A549 treated with GW870086 at 1 μM for 4 hours (cell line): ENCODE results near the gene TSPO2. TPM values are rescaled to one million over a fixed set of nuclear protein-coding genes. Genes with fewer than 3 reads are reported as not detected.

ENCODE experiments used
- total RNA-seq: library from RNA; stranded (reverse); fragments of 200-300 nt; extraction: Qiagen RNA extraction; gene quantifications from 5 replicates; pipeline ENCODE4 v1.2.3, GENCODE V29; 2022; ENCODE audit warnings: low read depth

TSPO2 gene, protein sequence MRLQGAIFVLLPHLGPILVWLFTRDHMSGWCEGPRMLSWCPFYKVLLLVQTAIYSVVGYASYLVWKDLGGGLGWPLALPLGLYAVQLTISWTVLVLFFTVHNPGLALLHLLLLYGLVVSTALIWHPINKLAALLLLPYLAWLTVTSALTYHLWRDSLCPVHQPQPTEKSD
- not detected in 5 replicates for total RNA-seq

DNA sequence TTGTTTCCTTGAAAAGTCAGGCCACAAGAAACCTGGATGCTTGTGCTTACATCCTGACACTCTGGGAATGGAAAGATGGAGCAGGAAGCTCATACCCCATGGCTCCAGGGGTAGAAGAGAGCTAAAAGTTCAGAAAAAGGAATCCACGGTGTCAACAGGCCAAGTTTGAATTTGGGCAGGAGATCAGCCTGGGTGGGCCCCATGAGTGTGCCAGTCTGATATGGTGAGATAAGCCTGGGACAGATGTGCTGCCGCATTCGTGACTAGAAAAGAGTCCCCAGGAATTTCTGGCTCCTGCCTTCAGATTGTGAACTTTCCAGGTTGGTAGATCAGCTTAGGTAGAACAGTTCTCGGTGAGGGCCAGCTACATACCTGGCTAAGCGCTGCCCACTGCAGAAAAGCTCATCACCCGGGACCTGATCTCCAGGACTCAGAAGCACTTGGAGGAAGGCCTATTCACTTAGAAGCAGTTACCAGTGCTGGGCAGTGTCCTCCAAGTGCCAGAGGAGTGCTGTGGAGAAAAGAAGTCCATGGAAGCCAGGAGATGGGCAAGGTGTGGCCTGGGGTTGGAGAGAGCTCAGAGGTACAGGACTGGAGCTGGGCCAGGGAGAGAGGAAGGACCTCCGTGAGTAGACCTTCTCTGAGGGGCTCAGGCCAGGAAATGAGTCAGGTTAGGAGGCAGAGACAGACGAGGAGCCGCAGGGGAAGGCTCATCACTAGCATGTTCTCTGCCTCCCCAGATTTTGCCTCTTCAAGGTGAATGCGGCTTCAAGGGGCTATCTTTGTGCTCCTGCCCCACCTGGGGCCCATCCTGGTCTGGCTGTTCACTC lies at the start of gene TSPO2:
Gene TSPO2 (plus strand): TSS at position 242 of the 830 bp plus-strand sequence. CDS start 519 bp downstream, at position 761.

GRCh38 chr6:41039060-41039998 lies 2.9 kb upstream of the TSPO2 start, which contains the start of gene UNC5CL:
TSS of gene UNC5CL (minus strand) at chr6:41039221. CDS start at chr6:41035074, 4,147 bp downstream.

DNA sequence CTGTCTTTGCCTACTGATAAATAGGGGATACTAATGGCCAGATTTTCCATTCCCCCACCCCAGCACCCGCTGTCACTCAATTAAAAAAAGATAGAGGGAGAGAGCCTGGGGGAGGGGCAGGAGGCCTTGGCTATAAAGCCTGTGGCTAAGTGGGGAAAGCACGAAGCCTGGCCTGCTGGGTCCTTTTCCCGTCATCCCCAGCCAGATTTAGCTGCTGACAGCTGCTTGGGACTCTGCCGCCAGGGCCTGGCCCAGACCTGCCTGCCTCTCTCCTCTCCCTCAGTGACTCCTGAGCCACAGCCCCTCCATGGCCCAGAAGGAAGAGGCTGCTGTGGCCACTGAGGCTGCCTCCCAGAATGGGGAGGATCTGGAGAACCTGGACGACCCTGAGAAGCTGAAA lies 10.8 kb downstream of the TSPO2 start, which contains the start of gene APOBEC2:
Gene APOBEC2 (plus strand): TSS at position 162 of the 400 bp plus-strand sequence. CDS start 146 bp downstream, at position 308.

DNA sequence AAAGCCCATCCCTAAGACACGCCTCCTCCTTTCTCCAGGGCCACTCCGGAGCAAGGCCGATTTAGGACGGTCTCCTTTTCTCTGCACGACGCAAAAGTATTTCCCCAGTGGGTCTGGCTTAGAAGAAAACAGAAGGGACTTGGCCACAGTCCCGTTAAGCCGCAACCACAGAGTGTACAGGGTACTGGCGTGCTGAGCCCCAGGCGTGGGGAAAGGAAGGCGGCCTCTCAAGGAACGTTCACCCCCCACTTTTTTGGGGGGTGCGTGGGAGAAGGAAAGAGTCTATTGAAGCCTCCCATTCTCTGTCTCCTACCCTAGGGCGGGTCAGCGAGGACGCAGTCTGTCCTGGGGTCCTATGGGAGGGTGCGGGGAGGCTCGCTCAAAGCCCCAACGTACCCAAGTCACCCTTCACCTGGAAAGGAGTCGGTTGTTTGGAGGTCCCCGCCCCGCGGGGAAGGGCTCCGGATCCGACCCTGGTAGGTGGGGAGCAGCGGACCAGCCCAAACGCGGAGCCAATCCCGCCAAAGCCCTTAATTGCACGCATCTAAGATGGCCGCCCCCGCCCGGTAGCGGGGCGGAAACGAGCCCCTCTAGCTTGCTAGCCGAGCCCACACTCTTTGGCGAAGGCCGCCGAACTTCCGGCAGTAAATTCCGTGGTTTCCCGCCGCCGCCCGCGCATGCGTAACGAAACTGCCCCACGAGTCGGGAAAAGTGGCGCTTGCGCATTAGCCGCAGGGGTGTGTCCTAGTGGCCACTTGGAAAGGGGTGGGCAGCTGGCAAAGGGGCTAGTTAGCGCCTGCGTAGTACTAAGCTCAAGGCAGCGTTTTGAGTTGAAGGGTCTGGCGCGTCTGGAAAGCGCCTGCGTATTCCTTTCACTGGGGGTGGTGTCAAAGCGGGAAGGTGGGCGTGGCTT lies 29.9 kb downstream of the TSPO2 start, which contains the start of gene OARD1:
Gene OARD1 (minus strand): TSS at position 434 of the 913 bp plus-strand sequence. CDS start 722 bp downstream, outside the sequence.

GRCh38 chr6:41072836-41073202 lies 30.6 kb downstream of the TSPO2 start, which contains the start of gene NFYA:
TSS of gene NFYA (plus strand) at chr6:41072974. CDS start at chr6:41079090, 6,116 bp downstream.

Other genes starting within 250 kb of the TSPO2 start
- gene UNC5CL, start 3.2 kb upstream of the TSPO2 start, total RNA-seq: 0.34 to 1.1 TPM (median 0.60 TPM) in 5 replicates
- gene APOBEC2, start 10.7 kb downstream of the TSPO2 start, total RNA-seq: not detected in 5 replicates
- gene OARD1, start 29.9 kb downstream of the TSPO2 start, total RNA-seq: 17.1 to 20.3 TPM (median 19.5 TPM) in 5 replicates
- 9.8 to 15.3 TPM (median 13.6 TPM) in 5 replicates for gene NFYA, start 30.5 kb downstream of the TSPO2 start, total RNA-seq
- gene TREML1, start 111.9 kb downstream of the TSPO2 start, total RNA-seq: not detected in 5 replicates
- gene TREM2, start 120.6 kb downstream of the TSPO2 start, total RNA-seq: not detected in 5 replicates
- gene TREML2, start 158.7 kb downstream of the TSPO2 start, total RNA-seq: not detected in 5 replicates
- 0.06 TPM in 1 of 5 replicates, not detected in the others for gene TREML4, start 185.9 kb downstream of the TSPO2 start, total RNA-seq
- gene TREM1, start 244.2 kb downstream of the TSPO2 start, total RNA-seq: 0.22 to 0.48 TPM (median 0.32 TPM) in 4 of 5 replicates, not detected in the other